ENCODE data around the gene INTS1.

Gene INTS1

GRCh38 chr7:1503816-1504775 is at the start of gene INTS1:
Gene INTS1, minus strand, starts transcription at chr7:1504389. Its CDS starts 429 bp downstream, at chr7:1503960.
- H3K4me3 ChIP-seq (ENCODE audit: low read length), result peak within 1 kb of the TSS; percentile 77
- peak; percentile 63 for TF ChIP-seq CTCF (conservative IDR thresholded peaks at IDR 0.05; ENCODE audit: low read depth, low read length)
- peak; percentile 52 for DNase-seq (ENCODE audit: low read depth)

- no peak for DNase-seq (ENCODE audit: low read depth)
- H3K4me3 ChIP-seq (ENCODE audit: low read length), result no peak overlapping the region
- TF ChIP-seq CTCF (conservative IDR thresholded peaks at IDR 0.05; ENCODE audit: low read depth, low read length), result no peak
Observed at GRCh38 chr7:1553512-1554210, 49.5 kb upstream of the INTS1 start.

GRCh38 chr7:1552200-1552599 is 48.0 kb upstream of the INTS1 start:
- no peak for DNase-seq (ENCODE audit: low read depth)
- H3K4me3 ChIP-seq (ENCODE audit: low read length), result no peak overlapping the region
- TF ChIP-seq CTCF (conservative IDR thresholded peaks at IDR 0.05; ENCODE audit: low read depth, low read length), result no peak

GRCh38 chr7:1550846-1551155 is 46.6 kb upstream of the INTS1 start:
- H3K4me3 ChIP-seq (ENCODE audit: low read length), result no peak overlapping the region
- DNase-seq (ENCODE audit: low read depth), result no peak
- no peak for TF ChIP-seq CTCF (conservative IDR thresholded peaks at IDR 0.05; ENCODE audit: low read depth, low read length)

GRCh38 chr7:1550005-1550845 is 46.0 kb upstream of the INTS1 start:
- no peak for DNase-seq (ENCODE audit: low read depth)
- TF ChIP-seq CTCF (conservative IDR thresholded peaks at IDR 0.05; ENCODE audit: low read depth, low read length), result no peak

GRCh38 chr7:1549357-1550004 is 45.3 kb upstream of the INTS1 start:
- no peak for TF ChIP-seq CTCF (conservative IDR thresholded peaks at IDR 0.05; ENCODE audit: low read depth, low read length)
- no peak overlapping the region for H3K4me3 ChIP-seq (ENCODE audit: low read length)
- no peak for DNase-seq (ENCODE audit: low read depth)

More at GRCh38 chr7:1550005-1550845, 46.0 kb upstream of the INTS1 start:
- H3K4me3 ChIP-seq (ENCODE audit: low read length), result no peak overlapping the region

All from retinal pigment epithelial cell (primary cell).